Neural progenitor cell (in vitro differentiated cells): Measurements from ENCODE around the gene HES6. TPM values are rescaled to one million over a fixed set of nuclear protein-coding genes. Genes with fewer than 3 reads are reported as not detected.
A peak's percentile ranks its signal among the peaks of the same experiment; 100 is the strongest.

ENCODE experiments used
- DNase-seq: peaks from one replicate; pipeline ENCODE4 v3.0.0-alpha.2; 2016; ENCODE audit warnings: low spot score
- H2AFZ ChIP-seq: fragments of 200-600 bp; sonication (generic); replicated peaks from 2 replicates; pipeline ENCODE4 v1.6.1; 2016; ENCODE audit warnings: antibody characterized with exemption
- H3F3A ChIP-seq: fragments of 200-600 bp; sonication (generic); 2 replicates; pipeline ENCODE4 v1.6.1; 2016; ENCODE audit warnings: antibody characterized with exemption, low read depth
- H3K27ac ChIP-seq: fragments of 200-600 bp; sonication (generic); 2 replicates; pipeline ENCODE4 v1.5.1; 2016; ENCODE audit warnings: mild to moderate bottlenecking
- H3K27me3 ChIP-seq: fragments of 200-600 bp; sonication (generic); 2 replicates; pipeline ENCODE4 v1.6.1; 2016; ENCODE audit warnings: mild to moderate bottlenecking, moderate library complexity
- H3K36me3 ChIP-seq: fragments of 200-600 bp; sonication (generic); 2 replicates; pipeline ENCODE4 v1.5.1; 2016
- H3K4me1 ChIP-seq: fragments of 200-600 bp; sonication (generic); 2 replicates; pipeline ENCODE4 v1.6.1; 2016; ENCODE audit warnings: mixed run types
- H3K4me2 ChIP-seq: fragments of 200-600 bp; sonication (generic); 2 replicates; pipeline ENCODE4 v1.6.1; 2016
- H3K4me3 ChIP-seq: fragments of 200-600 bp; sonication (generic); 2 replicates; pipeline ENCODE4 v1.5.1; 2016
- H3K79me2 ChIP-seq: fragments of 200-600 bp; sonication (generic); 2 replicates; pipeline ENCODE4 v1.6.1; 2016; ENCODE audit warnings: low read depth
- H3K9ac ChIP-seq: fragments of 200-600 bp; sonication (generic); 2 replicates; pipeline ENCODE4 v1.6.1; 2016
- H3K9me3 ChIP-seq: fragments of 200-600 bp; sonication (generic); 2 replicates; pipeline ENCODE4 v1.5.1; 2016; ENCODE audit warnings: low read depth
- H4K20me1 ChIP-seq: fragments of 200-600 bp; sonication (generic); 2 replicates; pipeline ENCODE4 v1.6.1; 2016; ENCODE audit warnings: low read depth
- H3K27ac Mint-ChIP-seq: 3 replicates; pipeline ENCODE4 v1.8.0; 2021; ENCODE audit warnings: mixed read lengths
- H3K27me3 Mint-ChIP-seq: 2 replicates; pipeline ENCODE4 v1.8.0; 2022; ENCODE audit warnings: low read depth, mild to moderate bottlenecking, inconsistent platforms, moderate library complexity, mixed read lengths; ENCODE audit not compliant: insufficient read depth
- H3K36me3 Mint-ChIP-seq: 3 replicates; pipeline ENCODE4 v1.8.0; 2021; ENCODE audit warnings: mixed read lengths
- H3K4me1 Mint-ChIP-seq: 3 replicates; pipeline ENCODE4 v1.8.0; 2021; ENCODE audit warnings: mixed read lengths
- H3K4me3 Mint-ChIP-seq: 3 replicates; pipeline ENCODE4 v1.8.0; 2021; ENCODE audit warnings: mild to moderate bottlenecking, moderate library complexity, mixed read lengths
- H3K9me3 Mint-ChIP-seq: 3 replicates; pipeline ENCODE4 v1.8.0; 2020; ENCODE audit warnings: mixed read lengths
- CTCF ChIP-seq: fragments of 200-600 bp; sonication (generic); IDR thresholded peaks from 2 replicates; pipeline ENCODE4 v1.5.1; 2017; ENCODE audit warnings: antibody characterized with exemption, mild to moderate bottlenecking
- EZH2 ChIP-seq: fragments of 200-600 bp; sonication (generic); IDR thresholded peaks from 2 replicates; pipeline ENCODE4 v1.6.1; 2017; ENCODE audit warnings: antibody characterized with exemption, mild to moderate bottlenecking, moderate library complexity
- EZH2phosphoT487 ChIP-seq: fragments of 200-600 bp; sonication (generic); IDR thresholded peaks from 2 replicates; pipeline ENCODE4 v1.6.1; 2017; ENCODE audit warnings: antibody characterized with exemption
- total RNA-seq: library from RNA; depleted of rRNA; stranded (reverse); fragments of >200 nt; gene quantifications from 2 replicates; pipeline ENCODE4 v1.2.3, GENCODE V29; 2015; ENCODE audit warnings: low replicate concordance

HES6 gene
- total RNA-seq, 1 donor from 2014 or later, result 5.3 TPM

- H3K9ac ChIP-seq, result no peak overlapping the region
- H3K4me1 ChIP-seq, result peaks cover 6% of the 10 kb centered on the region
- no peak overlapping the region for H3K27ac ChIP-seq
- TF ChIP-seq EZH2phosphoT487 (peak; percentile 50), EZH2 (peak; percentile 72), CTCF (peak; percentile 12)
- no peaks in the 10 kb centered on the region for H4K20me1 ChIP-seq
- H3K4me2 ChIP-seq, result peak overlapping the region; percentile 85
- no peaks in the 10 kb centered on the region for H3K9me3 ChIP-seq
- H2AFZ ChIP-seq, result peak overlapping the region; percentile 68
- peaks cover 62% of the 10 kb centered on the region for H3K27me3 ChIP-seq
- peaks cover 11% of the 10 kb centered on the region for H3K27me3 Mint-ChIP-seq
- H3K27ac Mint-ChIP-seq, result no peak overlapping the region
- H3K9me3 Mint-ChIP-seq, result peaks cover 2% of the 10 kb centered on the region
- H3K4me1 Mint-ChIP-seq, result peaks cover 22% of the 10 kb centered on the region
- peak; percentile 96 for DNase-seq
- no peaks in the 10 kb centered on the region for H3K36me3 ChIP-seq
- no peaks in the 10 kb centered on the region for H3K79me2 ChIP-seq
- H3K4me3 ChIP-seq, result peak overlapping the region; percentile 75
- peaks cover 39% of the 10 kb centered on the region for H3F3A ChIP-seq
- peak overlapping the region; percentile 72 for H3K4me3 Mint-ChIP-seq
- peaks cover 8% of the 10 kb centered on the region for H3K36me3 Mint-ChIP-seq
Observed at GRCh38 chr2:238240757-238241711, 1.2 kb upstream of the HES6 start.

- DNase-seq, result peak; percentile 71
- peaks cover 77% of the 10 kb centered on the region for H3K27me3 ChIP-seq
- H3K9ac ChIP-seq, result no peak overlapping the region
- peak overlapping the region; percentile 89 for H3K4me2 ChIP-seq
- Mint-ChIP-seq H3K4me1 (peaks cover 22% of the 10 kb centered on the region), H3K27me3 (peaks cover 14% of the 10 kb centered on the region), H3K27ac (no peak overlapping the region), H3K9me3 (peaks cover 6% of the 10 kb centered on the region), H3K4me3 (peak overlapping the region; percentile 41), H3K36me3 (peaks cover 3% of the 10 kb centered on the region)
- H4K20me1 ChIP-seq, result no peaks in the 10 kb centered on the region
- H3K27ac ChIP-seq, result no peak overlapping the region
- H3K36me3 ChIP-seq, result no peaks in the 10 kb centered on the region
- no peaks in the 10 kb centered on the region for H3K9me3 ChIP-seq
- H3K4me3 ChIP-seq, result peak overlapping the region; percentile 75
- TF ChIP-seq EZH2phosphoT487 (no peak), CTCF (peak; percentile 12), EZH2 (peak; percentile 50)
- H3K79me2 ChIP-seq, result no peaks in the 10 kb centered on the region
- no peak overlapping the region for H2AFZ ChIP-seq
- peaks cover 39% of the 10 kb centered on the region for H3F3A ChIP-seq
- peaks cover 6% of the 10 kb centered on the region for H3K4me1 ChIP-seq
Observed at GRCh38 chr2:238239543-238239862, 335 bp downstream of the HES6 start.

GRCh38 chr2:238238766-238239542 lies 884 bp downstream of the HES6 start:
- Histone ChIP-seq H3K4me2 (peak overlapping the region; percentile 89), H3K4me3 (peak overlapping the region; percentile 75), H3K36me3 (no peaks in the 10 kb centered on the region), H3F3A (peaks cover 38% of the 10 kb centered on the region), H2AFZ (no peak overlapping the region), H4K20me1 (no peaks in the 10 kb centered on the region), H3K27me3 (peaks cover 80% of the 10 kb centered on the region), H3K9ac (no peak overlapping the region), H3K27ac (no peak overlapping the region), H3K9me3 (no peaks in the 10 kb centered on the region), H3K4me1 (peaks cover 6% of the 10 kb centered on the region), H3K79me2 (no peaks in the 10 kb centered on the region)
- Mint-ChIP-seq H3K4me1 (peaks cover 22% of the 10 kb centered on the region), H3K27me3 (peaks cover 16% of the 10 kb centered on the region), H3K27ac (no peak overlapping the region), H3K9me3 (peaks cover 6% of the 10 kb centered on the region), H3K4me3 (peak overlapping the region; percentile 78), H3K36me3 (peaks cover 3% of the 10 kb centered on the region)
- DNase-seq, result peak; percentile 49
- TF ChIP-seq EZH2phosphoT487 (peak; percentile 39), EZH2 (peak; percentile 43), CTCF (peak; percentile 7)
